GM19099 (cell line): ENCODE data around the gene SLC13A2.

Experiments used
- POLR2A ChIP-seq: IDR thresholded peaks from 3 replicates; pipeline ENCODE4 v1.6.1; 2011; ENCODE audit warnings: low read depth; ENCODE audit not compliant: insufficient read length; ENCODE audit errors: extremely low read depth

The SLC13A2 gene

DNA sequence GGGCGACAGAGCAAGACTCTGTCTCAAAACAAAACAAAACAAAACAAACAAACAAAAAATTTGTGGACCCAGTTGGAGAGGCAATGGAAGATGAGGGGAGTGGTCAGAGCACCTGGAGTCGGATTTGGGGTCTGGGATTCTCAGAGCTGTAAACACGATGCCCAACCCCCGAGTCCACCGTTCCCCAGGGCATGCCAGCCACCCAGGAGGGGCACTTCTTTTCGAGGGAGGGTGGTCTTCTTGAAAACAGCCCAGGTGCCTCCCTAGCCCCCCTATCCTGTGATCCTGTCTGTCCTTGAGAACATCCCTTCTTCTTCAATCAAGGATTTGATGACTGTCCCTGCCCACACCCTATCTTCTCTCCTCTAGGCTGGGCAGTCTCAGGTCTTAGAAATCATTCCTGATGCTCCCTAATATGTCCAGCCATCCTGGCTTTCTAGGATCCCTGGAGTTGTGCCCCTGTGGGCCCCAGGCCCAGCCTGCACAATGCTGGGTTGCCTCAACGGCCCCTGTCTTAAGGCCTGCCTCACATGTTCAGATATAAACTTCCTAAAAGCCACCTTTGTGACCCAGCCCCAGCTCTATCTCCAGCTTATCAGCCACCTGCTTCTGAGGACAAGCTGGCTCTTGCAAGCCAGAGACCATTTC lies 3.1 kb upstream of the SLC13A2 start:
- no peak for TF ChIP-seq POLR2A

GRCh38 chr17:28470914-28471366 lies 2.5 kb upstream of the SLC13A2 start:
- TF ChIP-seq POLR2A: no peak

- no peak for TF ChIP-seq POLR2A
Measured at GRCh38 chr17:28471531-28472342, 1.7 kb upstream of the SLC13A2 start.

GRCh38 chr17:28472871-28473497 lies 460 bp upstream of the SLC13A2 start:
- TF ChIP-seq POLR2A: no peak

- no peak for TF ChIP-seq POLR2A
Measured at GRCh38 chr17:28474111-28474531, 677 bp downstream of the SLC13A2 start.

GRCh38 chr17:28475151-28475900 lies 1.9 kb downstream of the SLC13A2 start:
- TF ChIP-seq POLR2A: no peak

- TF ChIP-seq POLR2A: no peak
Measured at GRCh38 chr17:28476076-28476865, 2.8 kb downstream of the SLC13A2 start.

- no peak for TF ChIP-seq POLR2A
Measured at GRCh38 chr17:28477928-28478327, 4.5 kb downstream of the SLC13A2 start.

DNA sequence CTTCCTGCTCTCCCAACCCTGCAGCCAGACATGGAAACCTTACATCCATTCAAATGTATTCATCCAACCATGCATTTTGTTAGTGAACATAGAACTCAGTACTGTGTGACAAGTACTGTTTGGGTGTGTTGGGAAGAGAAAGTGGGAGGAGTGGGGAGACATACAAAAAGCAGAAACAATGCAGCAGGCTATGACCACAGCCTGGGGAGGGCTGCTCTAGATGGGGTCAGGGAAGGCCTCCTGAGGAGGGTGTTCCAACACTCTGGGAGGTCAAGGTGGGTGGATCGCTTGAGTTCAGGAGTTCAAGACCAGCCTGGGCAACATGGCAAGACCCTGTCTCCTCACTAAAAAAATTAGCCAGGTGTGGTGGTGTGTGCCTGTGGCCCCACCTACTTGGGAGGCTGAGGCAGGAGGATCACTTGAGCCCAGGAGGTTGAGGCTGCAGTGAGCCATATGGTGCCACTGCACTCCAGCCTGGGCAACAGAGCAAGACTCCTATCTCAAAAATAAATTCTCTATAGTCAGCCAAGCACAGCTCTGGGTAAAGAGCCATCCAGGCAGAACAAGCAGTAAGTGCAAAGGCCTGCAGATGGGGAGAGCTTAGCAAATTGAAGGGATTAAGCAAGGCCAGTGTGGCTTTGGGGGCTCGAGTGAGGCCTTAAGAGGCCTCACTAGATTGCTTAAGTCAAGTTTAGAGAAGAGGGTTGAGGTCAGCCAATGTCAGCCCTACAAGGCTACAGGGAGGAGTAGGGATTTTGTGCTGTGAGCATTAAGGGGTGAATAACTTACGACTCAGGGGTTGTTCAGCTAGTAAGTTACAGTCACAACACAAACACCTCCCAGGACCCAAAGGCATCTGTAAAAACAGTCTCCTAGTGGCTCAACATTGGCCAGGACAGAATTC lies 5.5 kb downstream of the SLC13A2 start:
- no peak for TF ChIP-seq POLR2A

GRCh38 chr17:28480278-28480677 lies 6.8 kb downstream of the SLC13A2 start:
- no peak for TF ChIP-seq POLR2A

DNA sequence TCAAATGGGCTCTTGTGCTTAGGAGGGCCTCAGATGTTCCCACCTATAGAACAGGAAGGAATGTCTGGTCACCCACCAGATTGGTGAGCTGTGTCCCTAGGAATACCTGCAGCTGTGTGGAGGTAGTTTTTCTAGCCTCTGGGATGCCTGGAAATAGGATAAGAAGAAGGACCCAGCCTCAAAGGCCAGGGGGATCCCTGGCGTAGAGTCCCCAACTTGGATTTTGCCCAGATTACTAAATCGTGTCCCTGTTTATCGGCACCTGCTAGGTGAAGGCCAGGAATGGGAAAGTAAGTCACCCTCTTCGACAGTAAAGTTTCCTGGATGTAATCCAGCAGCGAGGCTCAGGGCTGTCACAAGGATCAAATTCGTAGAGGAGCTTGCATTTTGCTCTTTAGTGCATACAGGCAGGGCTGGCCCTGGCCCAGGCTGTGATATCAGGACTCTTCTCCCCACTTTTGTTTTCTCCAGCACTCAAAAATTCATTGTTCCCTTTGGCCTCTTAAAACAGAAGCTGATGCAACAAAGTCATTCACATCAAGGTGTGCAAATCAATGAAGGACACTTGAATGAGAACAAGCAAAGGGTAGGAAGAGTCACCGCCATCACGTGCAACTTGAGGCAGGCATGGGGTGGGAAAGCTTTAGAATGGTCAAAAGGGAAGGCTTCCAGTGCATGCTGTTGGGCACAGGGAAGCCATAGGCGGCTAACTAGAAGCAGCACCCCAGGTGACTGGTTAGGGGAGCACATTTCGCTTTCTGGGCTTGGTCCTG lies 7.5 kb downstream of the SLC13A2 start:
- no peak for TF ChIP-seq POLR2A

GRCh38 chr17:28482551-28483199 lies 9.2 kb downstream of the SLC13A2 start:
- no peak for TF ChIP-seq POLR2A

GRCh38 chr17:28484296-28484695 lies 10.9 kb downstream of the SLC13A2 start:
- no peak for TF ChIP-seq POLR2A

DNA sequence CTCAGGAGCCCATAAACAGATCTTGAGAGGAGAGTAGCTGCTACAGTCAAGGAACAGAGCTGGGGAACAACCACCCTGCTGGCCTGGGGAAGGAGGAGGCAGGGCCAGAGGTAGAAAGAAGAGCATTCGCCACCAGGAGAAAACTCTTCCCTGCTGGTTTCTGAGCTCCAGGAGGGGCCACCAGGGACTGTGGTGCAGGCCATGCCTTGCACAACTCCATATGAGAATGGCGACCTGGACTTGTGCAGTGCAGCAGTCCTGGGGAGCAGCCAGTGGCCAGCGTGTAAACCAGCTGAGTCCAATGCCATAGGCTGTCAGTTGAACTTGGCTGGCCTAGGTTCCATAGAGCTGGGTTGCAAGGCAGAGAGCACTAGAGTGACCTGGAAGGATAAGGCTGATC lies 11.6 kb downstream of the SLC13A2 start:
- TF ChIP-seq POLR2A: no peak
